Measurements from ENCODE around the gene FIGLA. TPM values are rescaled to one million over a fixed set of nuclear protein-coding genes. Genes with fewer than 3 reads are reported as not detected.

The FIGLA gene
- total RNA-seq, 4 donors from 2014 or later: not detected

DNA sequence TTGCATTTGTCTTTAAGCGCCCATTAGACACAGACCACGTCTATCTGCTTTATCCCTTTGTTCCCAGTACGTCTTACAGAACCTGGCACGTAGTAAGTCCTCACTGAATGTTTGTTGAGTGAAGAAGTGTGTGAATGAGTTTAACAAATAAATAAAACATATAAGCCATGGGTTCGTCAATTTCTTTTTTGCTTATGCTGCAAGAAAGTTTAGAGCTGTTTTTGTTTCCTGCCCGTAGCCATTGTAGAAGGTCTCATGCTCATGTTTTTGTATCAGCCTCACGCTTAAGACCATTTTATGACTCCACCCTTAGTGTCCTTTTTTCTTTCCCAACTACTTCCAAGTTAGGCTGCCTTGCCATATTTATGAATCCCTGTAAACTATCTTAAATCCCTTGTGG, 24.9 kb downstream of the FIGLA start:
- intact Hi-C loops (cut with DNase I; ENCODE audit: low total_unique reads): no loop called here
- no peak for TF ChIP-seq POLR2A (IDR thresholded peaks at IDR 0.05)
- TF ChIP-seq, protein P1, sequence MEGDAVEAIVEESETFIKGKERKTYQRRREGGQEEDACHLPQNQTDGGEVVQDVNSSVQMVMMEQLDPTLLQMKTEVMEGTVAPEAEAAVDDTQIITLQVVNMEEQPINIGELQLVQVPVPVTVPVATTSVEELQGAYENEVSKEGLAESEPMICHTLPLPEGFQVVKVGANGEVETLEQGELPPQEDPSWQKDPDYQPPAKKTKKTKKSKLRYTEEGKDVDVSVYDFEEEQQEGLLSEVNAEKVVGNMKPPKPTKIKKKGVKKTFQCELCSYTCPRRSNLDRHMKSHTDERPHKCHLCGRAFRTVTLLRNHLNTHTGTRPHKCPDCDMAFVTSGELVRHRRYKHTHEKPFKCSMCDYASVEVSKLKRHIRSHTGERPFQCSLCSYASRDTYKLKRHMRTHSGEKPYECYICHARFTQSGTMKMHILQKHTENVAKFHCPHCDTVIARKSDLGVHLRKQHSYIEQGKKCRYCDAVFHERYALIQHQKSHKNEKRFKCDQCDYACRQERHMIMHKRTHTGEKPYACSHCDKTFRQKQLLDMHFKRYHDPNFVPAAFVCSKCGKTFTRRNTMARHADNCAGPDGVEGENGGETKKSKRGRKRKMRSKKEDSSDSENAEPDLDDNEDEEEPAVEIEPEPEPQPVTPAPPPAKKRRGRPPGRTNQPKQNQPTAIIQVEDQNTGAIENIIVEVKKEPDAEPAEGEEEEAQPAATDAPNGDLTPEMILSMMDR (IDR thresholded peaks at IDR 0.05): no peak
- no peak overlapping the region for H3K27ac ChIP-seq
- H3K4me3 ChIP-seq: no peak overlapping the region
- no peak for DNase-seq
- H3K27me3 ChIP-seq: peaks cover 0 to 14% of the 10 kb centered on the region in 2 donors
- H3K4me1 ChIP-seq: peaks cover 0 to 13% of the 10 kb centered on the region in 2 donors
- no peaks in the 10 kb centered on the region for H3K36me3 ChIP-seq
- no peaks in the 10 kb centered on the region for H3K9me3 ChIP-seq

DNA sequence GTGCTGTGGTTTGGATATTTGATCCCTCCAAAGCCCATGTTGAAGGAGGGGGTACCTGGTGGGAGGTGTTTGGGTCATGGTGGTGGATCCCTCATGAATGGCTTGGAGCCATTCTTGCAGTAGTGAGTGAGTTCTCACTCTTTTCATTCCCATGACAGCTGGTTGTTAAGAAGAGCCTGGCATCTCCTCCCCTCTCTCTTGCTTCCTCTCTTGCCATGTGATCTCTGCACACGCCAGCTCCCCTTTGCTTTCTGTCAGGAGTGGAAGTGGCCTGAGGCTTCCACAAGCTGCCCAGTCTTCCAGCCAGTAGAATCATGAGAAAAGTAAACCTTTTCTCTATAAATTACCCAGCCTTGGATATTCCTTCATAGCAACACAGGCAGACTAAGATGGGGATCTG, 31.0 kb downstream of the FIGLA start:
- H3K4me3 ChIP-seq: no peak overlapping the region
- intact Hi-C loops (cut with DNase I; ENCODE audit: low total_unique reads): no loop called here
- no peak for DNase-seq
- no peaks in the 10 kb centered on the region for H3K4me1 ChIP-seq
- no peaks in the 10 kb centered on the region for H3K9me3 ChIP-seq
- no peaks in the 10 kb centered on the region for H3K27me3 ChIP-seq
- no peaks in the 10 kb centered on the region for H3K36me3 ChIP-seq
- no peak overlapping the region for H3K27ac ChIP-seq
- no peak for TF ChIP-seq POLR2A (IDR thresholded peaks at IDR 0.05)
- TF ChIP-seq, protein P1 (IDR thresholded peaks at IDR 0.05): no peak

DNA sequence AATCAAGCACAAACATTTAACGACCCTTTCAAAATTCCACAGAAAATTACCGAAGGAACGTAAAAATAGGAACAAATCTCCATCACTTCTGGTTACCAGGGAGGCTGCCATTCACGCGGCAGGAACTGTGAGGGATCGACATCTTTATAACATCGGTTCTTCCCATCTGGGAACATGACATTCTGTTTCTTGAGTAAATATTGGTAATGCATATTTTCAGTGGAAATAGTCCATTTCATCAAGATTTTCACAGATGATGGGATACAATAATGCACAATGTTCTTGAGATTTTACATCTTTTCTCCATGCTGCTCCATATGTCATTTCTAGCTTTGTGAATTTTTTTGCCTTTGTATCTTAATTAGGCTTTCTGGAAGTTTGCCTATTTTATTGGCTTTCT, 32.5 kb downstream of the FIGLA start:
- DNase-seq: no peak
- no peak overlapping the region for H3K4me3 ChIP-seq
- TF ChIP-seq, protein P1 (IDR thresholded peaks at IDR 0.05): no peak
- TF ChIP-seq POLR2A (IDR thresholded peaks at IDR 0.05): no peak
- H3K27ac ChIP-seq: no peak overlapping the region
- H3K27me3 ChIP-seq: no peaks in the 10 kb centered on the region
- intact Hi-C loops (cut with DNase I; ENCODE audit: low total_unique reads): no loop called here
- H3K36me3 ChIP-seq: no peaks in the 10 kb centered on the region
- no peaks in the 10 kb centered on the region for H3K9me3 ChIP-seq
- H3K4me1 ChIP-seq: no peaks in the 10 kb centered on the region

DNA sequence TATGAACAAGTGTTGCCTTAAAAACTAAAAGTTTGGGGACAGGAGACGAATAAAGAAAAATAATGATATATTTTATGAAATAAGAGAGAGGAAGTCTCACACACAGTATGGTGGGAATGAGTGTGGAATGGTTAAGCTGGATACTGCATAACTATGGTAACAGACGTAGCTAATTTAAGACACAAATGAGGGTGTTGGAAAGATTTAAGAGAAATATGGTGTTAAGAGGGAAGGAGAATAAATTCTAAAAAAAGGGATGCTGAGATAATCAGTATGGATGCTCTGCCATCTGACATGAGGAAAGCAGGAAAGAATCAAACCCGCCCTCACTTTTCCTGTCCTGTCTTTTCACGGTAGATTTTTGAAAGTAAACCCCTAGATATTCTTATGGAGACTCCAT, 33.1 kb downstream of the FIGLA start:
- Histone ChIP-seq H3K4me3 (no peak overlapping the region), H3K27ac (no peak overlapping the region), H3K4me1 (no peaks in the 10 kb centered on the region), H3K27me3 (no peaks in the 10 kb centered on the region), H3K9me3 (no peaks in the 10 kb centered on the region), H3K36me3 (no peaks in the 10 kb centered on the region)
- TF ChIP-seq, protein P1 (IDR thresholded peaks at IDR 0.05): no peak
- TF ChIP-seq POLR2A (IDR thresholded peaks at IDR 0.05): no peak
- intact Hi-C loops (cut with DNase I; ENCODE audit: low total_unique reads): no loop called here
- no peak for DNase-seq

DNA sequence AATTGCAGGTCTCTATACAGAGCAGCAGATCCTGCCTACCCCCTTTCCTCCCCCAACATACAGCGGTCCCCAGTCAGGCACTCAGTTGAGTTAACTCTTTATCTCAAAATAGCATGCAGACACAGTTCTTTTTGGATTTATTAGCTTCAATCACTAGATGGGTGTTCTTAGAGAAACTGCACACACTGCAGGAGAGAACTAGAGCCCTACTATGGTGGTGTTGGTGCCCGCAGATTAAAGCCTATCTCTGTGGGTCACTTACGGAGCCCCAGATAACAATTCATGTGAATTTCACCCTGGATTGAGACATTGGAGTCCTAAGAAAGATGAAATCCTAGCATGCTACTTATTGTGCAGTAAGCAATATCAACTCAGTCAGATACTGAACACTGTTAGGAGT, 34.3 kb downstream of the FIGLA start:
- Histone ChIP-seq H3K4me3 (no peak overlapping the region), H3K27me3 (no peaks in the 10 kb centered on the region), H3K9me3 (no peaks in the 10 kb centered on the region), H3K36me3 (no peaks in the 10 kb centered on the region), H3K4me1 (no peaks in the 10 kb centered on the region), H3K27ac (no peak overlapping the region)
- TF ChIP-seq, protein P1 (IDR thresholded peaks at IDR 0.05): no peak
- no peak for TF ChIP-seq POLR2A (IDR thresholded peaks at IDR 0.05)
- no peak for DNase-seq
- intact Hi-C loops (cut with DNase I; ENCODE audit: low total_unique reads): no loop called here
